Smooth muscle cell (in vitro differentiated cells): Measurements from ENCODE around the gene FPGS. TPM values are rescaled to one million over a fixed set of nuclear protein-coding genes. Genes with fewer than 3 reads are reported as not detected.

ENCODE experiments used
- DNase-seq: peaks from one replicate; lab custom pipeline; 2025; ENCODE audit not compliant: unreplicated experiment; lab: John Stamatoyannopoulos, UW
- H2AFZ ChIP-seq: fragments of 200-600 bp; sonication (generic); 2 replicates; pipeline ENCODE4 v1.6.0; 2016; ENCODE audit warnings: antibody characterized with exemption, low read depth, mild to moderate bottlenecking
- H3F3A ChIP-seq: fragments of 200-600 bp; sonication (generic); 2 replicates; pipeline ENCODE4 v1.6.0; 2017; ENCODE audit warnings: antibody characterized with exemption, low read depth
- H3K27ac ChIP-seq: fragments of 200-600 bp; sonication (generic); 2 replicates; pipeline ENCODE4 v1.5.1; 2016; ENCODE audit warnings: low read depth, mild to moderate bottlenecking
- H3K27me3 ChIP-seq: fragments of 200-600 bp; sonication (generic); 2 replicates; pipeline ENCODE4 v1.6.1; 2016; ENCODE audit warnings: low read depth, mild to moderate bottlenecking
- H3K36me3 ChIP-seq: fragments of 200-600 bp; sonication (generic); 2 replicates; pipeline ENCODE4 v1.5.1; 2016; ENCODE audit warnings: low read depth
- H3K4me1 ChIP-seq: fragments of 200-600 bp; sonication (generic); 2 replicates; pipeline ENCODE4 v1.5.1; 2016; ENCODE audit warnings: low read depth
- H3K4me2 ChIP-seq: fragments of 200-600 bp; sonication (generic); 2 replicates; pipeline ENCODE4 v1.6.0; 2016; ENCODE audit warnings: mild to moderate bottlenecking
- H3K4me3 ChIP-seq: fragments of 200-600 bp; sonication (generic); 2 replicates; pipeline ENCODE4 v1.5.1; 2016; ENCODE audit warnings: mild to moderate bottlenecking
- H3K79me2 ChIP-seq: fragments of 200-600 bp; sonication (generic); 2 replicates; pipeline ENCODE4 v1.6.0; 2016; ENCODE audit warnings: low read depth, mild to moderate bottlenecking
- H3K9ac ChIP-seq: fragments of 200-600 bp; sonication (generic); 2 replicates; pipeline ENCODE4 v1.6.0; 2016; ENCODE audit warnings: low read depth
- H3K9me3 ChIP-seq: fragments of 200-600 bp; sonication (generic); replicated peaks from 2 replicates; pipeline ENCODE4 v1.5.1; 2016; ENCODE audit warnings: low read depth
- H4K20me1 ChIP-seq: fragments of 200-600 bp; sonication (generic); 2 replicates; pipeline ENCODE4 v1.6.0; 2016; ENCODE audit warnings: low read depth
- CTCF ChIP-seq: fragments of 200-600 bp; sonication (generic); IDR thresholded peaks from 2 replicates; pipeline ENCODE4 v1.5.1; 2017; ENCODE audit warnings: borderline replicate concordance, mild to moderate bottlenecking, antibody characterized with exemption; ENCODE audit not compliant: insufficient read depth, poor library complexity, severe bottlenecking
- WGBS: methylation state at CpG from one replicate; pipeline ENCODE4 v1.1.7; 2016; ENCODE audit warnings: low lambda C conversion rate; 5-methylcytosine and 5-hydroxymethylcytosine counted together
- polyA plus RNA-seq: library from polyadenylated mRNA; unstranded; fragments of >200 nt; fragmentation: Nextera tagmentation; extraction: Ambion mirVana; gene quantifications from 2 replicates; pipeline ENCODE4 v1.2.1, GENCODE V29; 2016
- total RNA-seq: library from RNA; depleted of rRNA; stranded (reverse); fragments of >200 nt; gene quantifications from 2 replicates; pipeline ENCODE4 v1.2.3, GENCODE V29; 2014

FPGS gene
- total and polyA plus RNA-seq, 2 experiments from 2014 or later = 12.9 to 34.9 TPM

GRCh38 chr9:127758843-127759242 lies 43.8 kb upstream of the FPGS start:
- WGBS = 73% methylated on average over 5 of the region's 5 CpGs
- Histone ChIP-seq H3K9me3 (no peaks in the 10 kb centered on the region), H3K36me3 (no peaks in the 10 kb centered on the region), H3K9ac (no peak overlapping the region), H3K4me3 (no peak overlapping the region), H4K20me1 (no peaks in the 10 kb centered on the region), H3K27ac (no peak overlapping the region), H3K27me3 (peaks cover 31% of the 10 kb centered on the region), H2AFZ (no peak overlapping the region), H3K4me1 (peaks cover 5% of the 10 kb centered on the region), H3K4me2 (no peak overlapping the region), H3F3A (no peaks in the 10 kb centered on the region), H3K79me2 (no peaks in the 10 kb centered on the region)
- TF ChIP-seq CTCF = no peak
- no peak for DNase-seq

GRCh38 chr9:127761061-127761460 lies 41.6 kb upstream of the FPGS start:
- H3K27ac ChIP-seq = no peak overlapping the region
- no peak for TF ChIP-seq CTCF
- 91% methylated on average over 5 of the region's 5 CpGs for WGBS
- no peaks in the 10 kb centered on the region for H3K9me3 ChIP-seq
- no peak overlapping the region for H3K9ac ChIP-seq
- no peaks in the 10 kb centered on the region for H3K79me2 ChIP-seq
- no peaks in the 10 kb centered on the region for H3K36me3 ChIP-seq
- H3K4me1 ChIP-seq = no peaks in the 10 kb centered on the region
- no peaks in the 10 kb centered on the region for H4K20me1 ChIP-seq
- DNase-seq = no peak
- H3K4me2 ChIP-seq = no peak overlapping the region
- no peak overlapping the region for H2AFZ ChIP-seq
- H3K4me3 ChIP-seq = no peak overlapping the region
- H3F3A ChIP-seq = no peaks in the 10 kb centered on the region
- H3K27me3 ChIP-seq = peaks cover 9% of the 10 kb centered on the region

GRCh38 chr9:127761491-127761956 lies 41.2 kb upstream of the FPGS start:
- Histone ChIP-seq H3K36me3 (no peaks in the 10 kb centered on the region), H3K27ac (no peak overlapping the region), H3K9me3 (no peaks in the 10 kb centered on the region), H3F3A (no peaks in the 10 kb centered on the region), H3K79me2 (no peaks in the 10 kb centered on the region), H4K20me1 (no peaks in the 10 kb centered on the region), H3K27me3 (peaks cover 4% of the 10 kb centered on the region), H3K4me1 (no peaks in the 10 kb centered on the region), H3K9ac (no peak overlapping the region), H2AFZ (no peak overlapping the region), H3K4me3 (no peak overlapping the region), H3K4me2 (no peak overlapping the region)
- DNase-seq = no peak
- WGBS = 59% methylated on average over 5 of the region's 5 CpGs
- TF ChIP-seq CTCF = no peak

- H4K20me1 ChIP-seq = no peaks in the 10 kb centered on the region
- H3K4me2 ChIP-seq = no peak overlapping the region
- H3K4me3 ChIP-seq = no peak overlapping the region
- H3K4me1 ChIP-seq = no peaks in the 10 kb centered on the region
- H3F3A ChIP-seq = no peaks in the 10 kb centered on the region
- H3K27me3 ChIP-seq = no peaks in the 10 kb centered on the region
- H3K27ac ChIP-seq = no peak overlapping the region
- H3K79me2 ChIP-seq = no peaks in the 10 kb centered on the region
- H3K9me3 ChIP-seq = no peaks in the 10 kb centered on the region
- no peak for TF ChIP-seq CTCF
- no peak overlapping the region for H3K9ac ChIP-seq
- no peak overlapping the region for H2AFZ ChIP-seq
- 64% methylated on average over 15 of the region's 16 CpGs for WGBS
- DNase-seq = no peak
- no peaks in the 10 kb centered on the region for H3K36me3 ChIP-seq
Observed at GRCh38 chr9:127762111-127762676, 40.5 kb upstream of the FPGS start.
